Prostate gland (tissue), 2 donors: ENCODE results near the gene GAB2.

Experiments used
- CTCF ChIP-seq, 4 experiments: fragments of 200-600 bp in 2 of 4; fragments of 450-650 bp in 2 of 4; sonication (generic) in 2 of 4; IDR thresholded peaks; 1 replicate in 3 of 4; 2 replicates in 1 of 4; pipeline ENCODE4 v1.5.1; 2016 to 2019; ENCODE audit warnings: antibody characterized with exemption in 4 of 4, mild to moderate bottlenecking in 2 of 4, moderate library complexity in 2 of 4
- POLR2A ChIP-seq: fragments of 450-650 bp; IDR thresholded peaks from one replicate; pipeline ENCODE4 v1.6.1; 2016; ENCODE audit warnings: antibody characterized with exemption, mild to moderate bottlenecking

GRCh38 chr11:78426845-78427244, 9.2 kb upstream of the GAB2 start:
- TF ChIP-seq POLR2A, result no peak
- no peak for TF ChIP-seq CTCF (IDR thresholded peaks at IDR 0.05)
